HG03378 (cell line): Measurements from ENCODE around the gene XRCC3.

ENCODE experiments used
- ATAC-seq: cut with Tn5 transposase; IDR thresholded peaks from one replicate; pipeline ENCODE4 v1.9.1; 2021; ENCODE audit warnings: mild to moderate bottlenecking, moderate library complexity; ENCODE audit not compliant: unreplicated experiment

The XRCC3 gene

GRCh38 chr14:103715052-103716000 is at the start of gene XRCC3, which contains the start of gene ZFYVE21:
Gene XRCC3, minus strand, starts transcription at chr14:103715451. Its CDS starts 4,364 bp downstream, at chr14:103711087.
Gene ZFYVE21, plus strand, starts transcription at chr14:103715810. Its CDS starts 32 bp downstream, at chr14:103715842.
- ATAC-seq: peak; percentile 95

GRCh38 chr14:103763730-103764488 is 48.7 kb upstream of the XRCC3 start:
- no peak for ATAC-seq

GRCh38 chr14:103762541-103762940 is 47.3 kb upstream of the XRCC3 start:
- ATAC-seq: no peak

- no peak for ATAC-seq
These were observed 46.8 kb upstream of the XRCC3 start for GRCh38 chr14:103762036-103762435.

- ATAC-seq: no peak
These were observed 43.0 kb upstream of the XRCC3 start for GRCh38 chr14:103758059-103758776.

- no peak for ATAC-seq
These were observed 39.8 kb upstream of the XRCC3 start for GRCh38 chr14:103755060-103755459.

GRCh38 chr14:103753774-103754173 is 38.5 kb upstream of the XRCC3 start:
- ATAC-seq: no peak

GRCh38 chr14:103749860-103750259 is 34.6 kb upstream of the XRCC3 start:
- no peak for ATAC-seq

- no peak for ATAC-seq
These were observed 34.2 kb upstream of the XRCC3 start for GRCh38 chr14:103749452-103749851.

GRCh38 chr14:103748534-103748857 is 33.2 kb upstream of the XRCC3 start:
- no peak for ATAC-seq

- ATAC-seq: no peak
These were observed 31.4 kb upstream of the XRCC3 start for GRCh38 chr14:103746701-103747100.

GRCh38 chr14:103745424-103745823 is 30.2 kb upstream of the XRCC3 start:
- no peak for ATAC-seq

- ATAC-seq: no peak
These were observed 29.6 kb upstream of the XRCC3 start for GRCh38 chr14:103744621-103745395.

- ATAC-seq: no peak
These were observed 28.4 kb upstream of the XRCC3 start for GRCh38 chr14:103743691-103744090.

- no peak for ATAC-seq
These were observed 27.4 kb upstream of the XRCC3 start for GRCh38 chr14:103742499-103743255.

GRCh38 chr14:103741876-103742275 is 26.6 kb upstream of the XRCC3 start:
- ATAC-seq: no peak

- ATAC-seq: no peak
These were observed 25.9 kb upstream of the XRCC3 start for GRCh38 chr14:103740991-103741689.

- ATAC-seq: no peak
These were observed 24.7 kb upstream of the XRCC3 start for GRCh38 chr14:103739793-103740501.

- no peak for ATAC-seq
These were observed 24.2 kb upstream of the XRCC3 start for GRCh38 chr14:103739466-103739792.
